Kidney glomerular epithelial cell (primary cell): ENCODE data around the gene DENND1C.

Experiments used
- DNase-seq: peaks from one replicate; lab custom pipeline; 2025; lab: John Stamatoyannopoulos, UW

DENND1C gene

DNA sequence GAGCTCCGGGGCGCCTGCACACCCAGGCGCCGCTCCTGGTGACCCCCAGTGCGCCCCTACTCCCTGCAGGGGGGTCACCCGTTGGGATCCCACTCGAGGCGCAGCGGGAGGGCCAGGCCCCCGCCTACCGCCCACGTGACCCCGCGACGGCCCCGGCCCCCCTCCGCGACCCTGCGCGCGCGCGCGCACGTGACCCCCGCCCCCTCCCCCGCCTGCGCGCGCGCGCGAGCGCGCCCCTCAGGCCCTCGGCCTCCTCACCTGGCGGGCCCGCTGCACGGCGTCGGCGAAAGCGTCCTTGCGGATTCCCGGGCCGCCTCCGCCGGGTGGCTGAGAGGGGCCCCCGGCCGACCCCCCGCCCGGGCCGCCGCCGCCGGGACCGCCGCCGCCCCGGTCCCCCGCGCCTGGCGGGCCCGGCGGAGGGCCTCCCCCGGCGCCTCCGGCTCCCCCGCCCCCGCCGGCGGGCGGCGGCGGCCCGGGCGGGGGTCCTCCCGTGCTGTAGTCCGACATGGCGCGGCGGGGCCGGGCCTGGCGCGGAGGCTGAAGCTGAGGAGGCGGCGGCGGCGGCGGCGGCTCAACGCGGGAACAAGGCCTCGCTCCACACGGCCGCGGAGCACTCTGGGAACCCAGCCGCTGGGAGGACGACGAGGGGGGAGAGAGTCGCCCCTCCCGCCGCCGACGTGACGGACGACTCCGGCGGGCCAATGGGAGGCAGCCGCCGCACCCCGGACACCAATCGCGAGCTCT lies 57.2 kb downstream of the DENND1C start, which contains the start of gene KHSRP:
TSS of gene KHSRP (minus strand) at position 617 of the 744 bp plus-strand sequence. CDS start at position 507, 110 bp downstream.
- no peak for DNase-seq

DNA sequence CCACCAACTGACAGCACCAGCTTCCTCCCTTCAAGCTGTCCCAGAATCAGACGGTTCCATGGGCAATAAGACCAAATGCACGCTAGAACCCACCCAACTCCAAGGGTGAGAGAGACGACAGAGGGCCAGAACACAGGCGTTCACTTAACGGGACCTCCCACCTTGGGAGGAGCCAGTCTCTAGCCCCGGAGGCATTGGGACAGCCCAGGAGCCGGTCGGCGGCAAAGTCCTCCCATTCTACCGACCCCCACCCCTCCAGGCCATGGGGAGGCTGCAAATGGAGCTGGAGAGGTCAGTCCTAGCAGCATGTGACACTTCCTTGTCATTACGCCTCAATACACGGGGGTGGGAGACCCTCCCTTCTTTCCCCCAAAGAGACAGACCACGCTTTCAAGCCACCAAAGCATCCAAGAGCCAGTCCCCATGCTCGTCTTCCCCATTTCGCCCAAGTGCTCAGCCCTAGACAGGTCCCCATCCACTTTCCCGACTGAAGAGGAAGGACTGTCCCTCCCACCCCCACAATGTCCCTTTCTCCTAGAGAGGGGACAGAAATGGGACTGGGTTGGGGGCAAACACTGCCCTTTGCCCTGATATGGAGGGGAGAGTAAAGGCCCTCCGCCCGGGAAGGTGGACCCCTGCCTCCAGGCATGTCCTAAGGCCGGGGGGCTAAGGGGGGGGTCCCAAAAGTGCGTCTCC lies 57.9 kb downstream of the DENND1C start:
- DNase-seq, result peak; percentile 28

DNA sequence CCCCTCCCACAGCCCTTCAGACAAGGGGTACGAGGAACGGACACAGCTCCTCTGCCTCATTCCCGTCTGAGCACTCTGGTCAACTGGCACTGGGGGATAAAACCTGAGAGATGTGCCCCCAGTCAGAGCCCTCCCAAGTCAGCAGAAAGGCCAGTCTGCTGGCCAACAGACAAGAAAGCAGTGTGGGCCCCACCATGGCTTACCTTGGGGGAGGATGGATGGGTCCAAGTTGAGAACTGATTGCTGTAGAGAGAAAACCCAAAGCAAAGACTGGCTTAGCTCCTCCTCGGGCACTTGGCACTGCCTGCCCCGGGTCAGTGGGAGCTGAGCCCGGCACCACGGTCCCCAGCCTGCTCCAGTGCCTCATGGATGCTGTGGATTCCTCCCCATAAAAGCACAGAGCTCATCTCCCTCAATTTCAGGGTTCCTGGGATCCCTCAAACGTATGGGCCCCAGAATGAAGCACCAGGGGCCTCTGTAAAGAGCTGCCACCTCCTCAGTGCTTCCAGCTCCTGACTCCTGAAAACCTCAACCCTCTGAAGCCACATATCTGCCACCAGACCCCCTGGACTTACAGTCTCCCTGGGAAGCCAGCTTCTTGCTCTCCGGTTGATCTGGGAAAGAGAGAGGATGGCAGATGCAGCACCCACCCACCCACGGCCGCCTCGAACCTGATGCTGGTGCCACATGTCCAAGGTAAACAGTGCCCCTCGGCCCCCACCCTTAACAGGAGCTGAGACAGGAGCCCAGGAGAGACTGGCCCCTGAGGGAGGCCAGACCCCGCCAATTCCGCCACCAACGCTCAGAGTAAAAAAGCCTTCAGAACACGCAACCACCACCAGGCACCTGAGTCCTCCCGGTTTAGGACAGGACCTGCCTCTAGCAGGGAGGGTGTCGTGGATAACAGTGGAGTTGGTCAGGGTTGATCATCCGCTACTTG lies 60.2 kb downstream of the DENND1C start:
- no peak for DNase-seq

DNA sequence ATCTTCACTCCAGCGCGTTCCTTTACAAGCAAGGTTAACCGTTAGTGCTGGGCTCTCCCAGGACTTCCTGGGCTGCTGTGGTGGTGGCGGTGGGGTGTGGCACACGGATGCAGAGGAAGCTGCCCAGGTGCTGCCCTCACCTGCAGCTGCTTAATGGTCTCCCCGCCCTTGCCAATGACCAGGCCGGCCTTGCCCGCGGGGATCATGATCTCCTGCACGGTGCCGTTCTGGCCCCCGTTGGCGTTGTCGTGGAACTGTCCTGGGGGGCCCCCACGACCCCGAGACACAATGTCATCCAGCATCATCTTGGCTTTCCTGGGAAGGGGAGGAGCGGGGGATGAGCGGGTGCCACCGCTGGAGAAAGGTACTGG lies 63.0 kb downstream of the DENND1C start:
- no peak for DNase-seq

DNA sequence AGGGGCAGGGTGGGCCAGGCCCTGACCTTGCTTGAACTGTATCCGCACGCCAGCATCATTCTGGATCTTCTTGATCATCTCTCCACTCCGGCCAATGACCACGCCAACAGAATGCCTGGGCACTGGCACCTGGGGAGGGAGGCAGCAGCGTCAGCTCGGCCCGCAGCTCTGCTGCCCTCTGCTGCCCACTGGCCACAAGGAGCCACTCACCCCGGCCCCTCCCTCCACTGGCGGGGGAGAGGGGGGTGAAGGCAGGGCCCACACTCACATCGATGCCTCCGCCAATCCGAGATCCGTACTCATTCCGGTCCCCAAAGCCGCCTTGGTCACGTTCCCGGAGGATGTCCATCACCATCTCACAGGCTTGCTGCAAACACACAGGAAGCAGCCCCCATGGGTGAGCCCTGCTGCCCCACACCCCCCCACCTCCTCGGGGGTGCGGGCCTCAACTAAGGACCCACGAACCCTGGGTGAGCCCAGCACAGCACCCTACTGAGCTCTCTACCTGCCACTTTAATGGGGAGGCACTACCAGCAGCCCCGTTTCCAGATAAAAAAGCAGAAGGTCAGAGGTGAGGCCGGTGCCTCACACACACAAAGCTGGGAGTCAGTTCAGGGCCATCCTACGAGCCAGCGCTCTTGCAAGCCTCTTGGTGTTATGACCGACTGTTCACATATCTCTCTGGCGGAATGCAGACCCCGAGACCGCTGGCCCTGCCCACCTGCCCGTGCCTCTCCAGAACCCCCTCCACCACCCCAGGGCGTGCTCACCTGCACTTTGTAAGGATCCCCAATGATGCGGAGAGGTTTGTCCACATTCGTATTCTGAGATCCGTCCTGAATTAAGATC lies 63.6 kb downstream of the DENND1C start:
- DNase-seq, result no peak
